C4-2B (cell line): ENCODE results near the gene COLGALT1.

Experiments
- CTCF ChIP-seq: fragments of 450-650 bp; conservative IDR thresholded peaks from 2 replicates; pipeline ENCODE4 v1.5.1; 2017; ENCODE audit warnings: mild to moderate bottlenecking
- ZFX ChIP-seq: fragments of 450-650 bp; IDR thresholded peaks from 2 replicates; pipeline ENCODE4 v1.6.1; 2017

- TF ChIP-seq CTCF (no peak), ZFX (no peak)
Observed at GRCh38 chr19:17614476-17614875, 59.0 kb downstream of the COLGALT1 start.
